Astrocyte (in vitro differentiated cells and primary cell): ENCODE data around the gene TPM2. TPM values are rescaled to one million over a fixed set of nuclear protein-coding genes. Genes with fewer than 3 reads are reported as not detected.

Experiments
- DNase-seq: peaks from one replicate; pipeline ENCODE4 v3.0.0-alpha.2; 2010; ENCODE audit warnings: low read depth
- FAIRE-seq: peaks from 2 replicates; lab custom pipeline; 2011; peaks lifted over from hg19 to GRCh38; lab: Jason Lieb, UNC
- H2AFZ ChIP-seq: 2 replicates; pipeline ENCODE4 v1.6.0; 2012; ENCODE audit warnings: low read depth, low read length, inconsistent platforms
- H3K27ac ChIP-seq: 2 replicates; pipeline ENCODE4 v1.5.1; 2011; ENCODE audit warnings: low read depth, low read length, inconsistent platforms
- H3K27me3 ChIP-seq: 2 replicates; pipeline ENCODE4 v1.6.0; 2011; ENCODE audit warnings: low read length, inconsistent platforms; ENCODE audit not compliant: insufficient read depth
- H3K36me3 ChIP-seq: 2 replicates; pipeline ENCODE4 v1.5.1; 2011; ENCODE audit warnings: low read length, inconsistent platforms; ENCODE audit not compliant: insufficient read depth
- H3K4me1 ChIP-seq: 2 replicates; pipeline ENCODE4 v1.5.1; 2011; ENCODE audit warnings: low read length, inconsistent platforms; ENCODE audit not compliant: insufficient read depth
- H3K4me2 ChIP-seq: 2 replicates; pipeline ENCODE4 v1.6.0; 2012; ENCODE audit warnings: low read length, inconsistent platforms
- H3K4me3 ChIP-seq: 2 replicates; pipeline ENCODE4 v1.5.1; 2011; ENCODE audit warnings: low read depth, mild to moderate bottlenecking, low read length, inconsistent platforms; ENCODE audit not compliant: insufficient read depth
- H3K79me2 ChIP-seq: 2 replicates; pipeline ENCODE4 v1.6.0; 2012; ENCODE audit warnings: mild to moderate bottlenecking, low read length, inconsistent platforms; ENCODE audit not compliant: insufficient read depth
- H3K9ac ChIP-seq: 2 replicates; pipeline ENCODE4 v1.6.0; 2012; ENCODE audit warnings: mild to moderate bottlenecking, low read length, inconsistent platforms
- H3K9me3 ChIP-seq: 2 replicates; pipeline ENCODE4 v1.5.1; 2012; ENCODE audit warnings: low read depth, mild to moderate bottlenecking, low read length, inconsistent platforms; ENCODE audit not compliant: insufficient read depth
- H4K20me1 ChIP-seq: 2 replicates; pipeline ENCODE4 v1.6.0; 2012; ENCODE audit warnings: low read length, inconsistent platforms; ENCODE audit not compliant: insufficient read depth
- H3K27ac Mint-ChIP-seq: one replicate; pipeline ENCODE4 v1.8.0; 2021; ENCODE audit warnings: mild to moderate bottlenecking, mixed read lengths; ENCODE audit not compliant: unreplicated experiment
- H3K27me3 Mint-ChIP-seq: one replicate; pipeline ENCODE4 v1.8.0; 2021; ENCODE audit warnings: low read depth, mixed read lengths; ENCODE audit not compliant: unreplicated experiment
- H3K36me3 Mint-ChIP-seq: one replicate; pipeline ENCODE4 v1.8.0; 2021; ENCODE audit warnings: low read depth, mixed read lengths; ENCODE audit not compliant: unreplicated experiment
- H3K4me1 Mint-ChIP-seq: one replicate; pipeline ENCODE4 v1.8.0; 2021; ENCODE audit warnings: low read depth, mixed read lengths; ENCODE audit not compliant: unreplicated experiment
- H3K4me3 Mint-ChIP-seq: one replicate; pipeline ENCODE4 v1.8.0; 2021; ENCODE audit warnings: mild to moderate bottlenecking, moderate library complexity, mixed read lengths; ENCODE audit not compliant: unreplicated experiment
- H3K9me3 Mint-ChIP-seq: one replicate; pipeline ENCODE4 v1.8.0; 2021; ENCODE audit warnings: mild to moderate bottlenecking, mixed read lengths; ENCODE audit not compliant: unreplicated experiment
- EZH2 ChIP-seq: IDR thresholded peaks from 2 replicates; pipeline ENCODE4 v1.6.1; 2012; ENCODE audit warnings: mild to moderate bottlenecking, low read length, inconsistent platforms; ENCODE audit not compliant: insufficient read depth
- total RNA-seq: library from RNA; stranded (reverse); gene quantifications from 2 replicates; pipeline ENCODE4 v1.2.1, GENCODE V29; 2021
- TF ChIP-seq, protein P1 (sequence below): IDR thresholded peaks from 2 replicates; pipeline ENCODE4 v1.5.1; 2011; ENCODE audit warnings: low read depth, mild to moderate bottlenecking, inconsistent platforms, low read length, moderate library complexity; ENCODE audit not compliant: insufficient read depth

TPM2 gene
- total RNA-seq, 1 donor from 2014 or later: 2,001 TPM

DNA sequence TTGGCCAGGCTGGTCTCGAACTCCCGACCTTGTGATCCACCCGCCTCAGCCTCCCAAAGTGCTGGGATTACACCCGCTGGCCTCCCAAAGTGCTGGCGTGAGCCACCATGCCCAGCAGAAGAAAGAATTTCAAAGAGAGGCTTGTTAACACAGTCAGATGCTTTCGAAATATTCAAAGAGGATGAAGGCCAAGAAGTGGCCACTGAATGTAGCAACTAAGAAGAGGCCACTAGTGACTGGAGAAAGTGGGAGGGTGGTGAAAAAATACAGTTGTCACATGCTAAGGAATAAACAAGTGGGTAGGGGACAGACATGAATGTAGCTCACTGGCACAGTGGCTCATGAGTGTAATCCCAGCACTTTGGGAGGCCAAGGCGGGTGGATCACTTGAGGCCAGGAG, 13.0 kb upstream of the TPM2 start:
- Histone ChIP-seq H3K9ac (no peak overlapping the region), H4K20me1 (peaks cover 92% of the 10 kb centered on the region), H3K4me3 (no peak overlapping the region), H3K27ac (no peak overlapping the region), H3K4me1 (no peaks in the 10 kb centered on the region), H3K4me2 (no peak overlapping the region), H3K27me3 (no peaks in the 10 kb centered on the region), H3K79me2 (peaks cover 59% of the 10 kb centered on the region), H3K9me3 (no peaks in the 10 kb centered on the region), H2AFZ (no peak overlapping the region), H3K36me3 (peaks cover 98% of the 10 kb centered on the region)
- Mint-ChIP-seq H3K4me3 (no peak overlapping the region), H3K9me3 (no peaks in the 10 kb centered on the region), H3K4me1 (no peaks in the 10 kb centered on the region), H3K27me3 (no peaks in the 10 kb centered on the region), H3K36me3 (peaks cover 40% of the 10 kb centered on the region), H3K27ac (peak overlapping the region; percentile 34)
- TF ChIP-seq, protein P1, sequence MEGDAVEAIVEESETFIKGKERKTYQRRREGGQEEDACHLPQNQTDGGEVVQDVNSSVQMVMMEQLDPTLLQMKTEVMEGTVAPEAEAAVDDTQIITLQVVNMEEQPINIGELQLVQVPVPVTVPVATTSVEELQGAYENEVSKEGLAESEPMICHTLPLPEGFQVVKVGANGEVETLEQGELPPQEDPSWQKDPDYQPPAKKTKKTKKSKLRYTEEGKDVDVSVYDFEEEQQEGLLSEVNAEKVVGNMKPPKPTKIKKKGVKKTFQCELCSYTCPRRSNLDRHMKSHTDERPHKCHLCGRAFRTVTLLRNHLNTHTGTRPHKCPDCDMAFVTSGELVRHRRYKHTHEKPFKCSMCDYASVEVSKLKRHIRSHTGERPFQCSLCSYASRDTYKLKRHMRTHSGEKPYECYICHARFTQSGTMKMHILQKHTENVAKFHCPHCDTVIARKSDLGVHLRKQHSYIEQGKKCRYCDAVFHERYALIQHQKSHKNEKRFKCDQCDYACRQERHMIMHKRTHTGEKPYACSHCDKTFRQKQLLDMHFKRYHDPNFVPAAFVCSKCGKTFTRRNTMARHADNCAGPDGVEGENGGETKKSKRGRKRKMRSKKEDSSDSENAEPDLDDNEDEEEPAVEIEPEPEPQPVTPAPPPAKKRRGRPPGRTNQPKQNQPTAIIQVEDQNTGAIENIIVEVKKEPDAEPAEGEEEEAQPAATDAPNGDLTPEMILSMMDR: no peak
- no peak for TF ChIP-seq EZH2
- DNase-seq (no peak), FAIRE-seq (no peak)

- H2AFZ ChIP-seq: no peak overlapping the region
- H3K27ac Mint-ChIP-seq: no peak overlapping the region
- peaks cover 42% of the 10 kb centered on the region for H3K79me2 ChIP-seq
- peaks cover 96% of the 10 kb centered on the region for H3K36me3 ChIP-seq
- no peaks in the 10 kb centered on the region for H3K27me3 Mint-ChIP-seq
- no peak for TF ChIP-seq EZH2
- TF ChIP-seq, protein P1: no peak
- H3K4me3 ChIP-seq: no peak overlapping the region
- peaks cover 4% of the 10 kb centered on the region for H3K4me1 ChIP-seq
- no peak for FAIRE-seq
- H3K4me1 Mint-ChIP-seq: peaks cover 2% of the 10 kb centered on the region
- no peaks in the 10 kb centered on the region for H3K27me3 ChIP-seq
- no peak overlapping the region for H3K27ac ChIP-seq
- H3K9me3 Mint-ChIP-seq: no peaks in the 10 kb centered on the region
- no peak overlapping the region for H3K4me2 ChIP-seq
- H3K36me3 Mint-ChIP-seq: peaks cover 37% of the 10 kb centered on the region
- no peak overlapping the region for H3K4me3 Mint-ChIP-seq
- H3K9me3 ChIP-seq: no peaks in the 10 kb centered on the region
- H4K20me1 ChIP-seq: peaks cover 92% of the 10 kb centered on the region
- no peak overlapping the region for H3K9ac ChIP-seq
- DNase-seq: no peak
These were observed 11.2 kb upstream of the TPM2 start for GRCh38 chr9:35700942-35701341.

GRCh38 chr9:35700031-35700430, 10.3 kb upstream of the TPM2 start:
- Mint-ChIP-seq H3K27ac (no peak overlapping the region), H3K4me1 (peaks cover 2% of the 10 kb centered on the region), H3K27me3 (no peaks in the 10 kb centered on the region), H3K4me3 (no peak overlapping the region), H3K36me3 (peaks cover 39% of the 10 kb centered on the region), H3K9me3 (no peaks in the 10 kb centered on the region)
- H2AFZ ChIP-seq: no peak overlapping the region
- FAIRE-seq (no peak), DNase-seq (no peak)
- H4K20me1 ChIP-seq: peaks cover 88% of the 10 kb centered on the region
- no peak overlapping the region for H3K27ac ChIP-seq
- TF ChIP-seq EZH2: no peak
- TF ChIP-seq, protein P1: no peak
- H3K4me2 ChIP-seq: no peak overlapping the region
- H3K27me3 ChIP-seq: no peaks in the 10 kb centered on the region
- H3K4me3 ChIP-seq: no peak overlapping the region
- H3K9me3 ChIP-seq: no peaks in the 10 kb centered on the region
- H3K9ac ChIP-seq: no peak overlapping the region
- H3K4me1 ChIP-seq: peaks cover 10% of the 10 kb centered on the region
- H3K36me3 ChIP-seq: peaks cover 91% of the 10 kb centered on the region
- H3K79me2 ChIP-seq: peaks cover 36% of the 10 kb centered on the region
